HuH-7.5 (cell line): ENCODE data around the gene MITD1.
A peak's percentile ranks its signal among the peaks of the same experiment; 100 is the strongest.
"Not testable (repeated sequence)": the region's sequence is repeated elsewhere in the genome, so short reads cannot be mapped to it uniquely, and the experiment has no call there.

ENCODE experiments used
- DNase-seq: peaks from one replicate; pipeline ENCODE4 v3.0.0; 2011; ENCODE audit warnings: low spot score

Gene MITD1

GRCh38 chr2:99154643-99155536, 26.0 kb downstream of the MITD1 start, which contains the start of the genes LIPT1 and TSGA10:
Gene LIPT1 (plus strand): TSS chr2:99154967. CDS start chr2:99161958, 6,991 bp downstream.
Gene TSGA10 (minus strand): TSS chr2:99154942. CDS start chr2:99109439, 45,503 bp downstream.
- peak; percentile 91 for DNase-seq

- DNase-seq: no peak
These were observed 26.8 kb downstream of the MITD1 start for GRCh38 chr2:99153921-99154604.

GRCh38 chr2:99152199-99152895, 28.5 kb downstream of the MITD1 start:
- no peak for DNase-seq

GRCh38 chr2:99150706-99151105, 30.2 kb downstream of the MITD1 start:
- no peak for DNase-seq

- peak; percentile 78 for DNase-seq
These were observed 39.4 kb downstream of the MITD1 start, which contains the start of gene C2orf15 for GRCh38 chr2:99141110-99142108. Gene C2orf15 (plus strand): TSS chr2:99141707. CDS start chr2:99150559, 8,852 bp downstream.

- no peak for DNase-seq
These were observed 40.1 kb downstream of the MITD1 start for GRCh38 chr2:99140860-99141109.

GRCh38 chr2:99140056-99140859, 40.6 kb downstream of the MITD1 start:
- peak; percentile 25 for DNase-seq

- no peak for DNase-seq
These were observed 41.9 kb downstream of the MITD1 start for GRCh38 chr2:99139003-99139402.

GRCh38 chr2:99135044-99135556, 45.8 kb downstream of the MITD1 start:
- DNase-seq: not testable (repeated sequence)

- DNase-seq: no peak
These were observed 52.9 kb downstream of the MITD1 start for GRCh38 chr2:99127981-99128380.
